HL-60 (cell line): ENCODE results near the gene TRIM28.

ENCODE experiments used
- CTCF ChIP-seq: IDR thresholded peaks from one replicate; pipeline ENCODE4 v1.5.1; 2011; ENCODE audit warnings: low read length, control low read depth, inconsistent platforms; ENCODE audit not compliant: insufficient read depth
- POLR2AphosphoS5 ChIP-seq: IDR thresholded peaks from 2 replicates; pipeline ENCODE4 v1.6.1; 2012; ENCODE audit warnings: low read depth

GRCh38 chr19:58520257-58520599, 23.6 kb upstream of the TRIM28 start:
- TF ChIP-seq CTCF (no peak), POLR2AphosphoS5 (no peak)
